K562 (cell line): ENCODE data around the gene TCEAL8. TPM values are rescaled to one million over a fixed set of nuclear protein-coding genes. Genes with fewer than 3 reads are reported as not detected.
A peak's percentile ranks its signal among the peaks of the same experiment; 100 is the strongest.

Experiments
- ATAC-seq: fragments of 200-7000 bp; cut with Tn5 transposase; 3 replicates; pipeline ENCODE4 v1.9.1; 2020; ENCODE audit warnings: moderate library complexity
- BruUV-seq: library from RNA; stranded (reverse); fragments of 400-500 nt; replicated peaks from 2 replicates; lab custom pipeline; 2021; lab: Mats Ljungman, UMichigan
- CTCF ChIA-PET: fragments of 300-600 bp; formaldehyde crosslinking; extraction: SDS; loops from one replicate; lab custom pipeline; 2021; ENCODE audit warnings: low intra/inter-chr PET ratio; lab: Yijun Ruan, JAX
- POLR2A ChIA-PET: fragments of 300-600, 350-650 bp; sonication (Branson Sonifier 250); formaldehyde crosslinking; extraction: SDS; loops from one replicate; lab custom pipeline; 2021; ENCODE audit warnings: antibody characterized with exemption, inconsistent platforms; lab: Yijun Ruan, JAX
- DNase-seq, 4 experiments: peaks; one replicate each; pipeline versions ENCODE4 v3.0.0 to v3.0.0-alpha.2; 2011 to 2018; ENCODE audit warnings: low spot score in 3 of 4, mixed read lengths in 3 of 4; ENCODE audit errors: extremely low read depth in 1 of 4
- FAIRE-seq: peaks from 2 replicates; lab custom pipeline; 2011; peaks lifted over from hg19 to GRCh38; lab: Jason Lieb, UNC
- H2AFZ ChIP-seq: 2 replicates; pipeline ENCODE4 v1.6.0; 2011; ENCODE audit warnings: low read depth, low read length, control low read depth, inconsistent platforms
- H3K27ac ChIP-seq: fragments of 200-600 bp; 3 replicates; pipeline ENCODE4 v1.8.0; 2011; ENCODE audit warnings: low read depth, mild to moderate bottlenecking, control low read depth, inconsistent platforms, low read length, moderate library complexity, mixed read lengths; ENCODE audit errors: extremely low read depth
- H3K27me3 ChIP-seq, 2 experiments: fragments of 300-600 bp in 1 of 2; 2 replicates in 1 of 2; 3 replicates in 1 of 2; pipeline versions ENCODE4 v1.6.0 to v1.8.0; 2011; ENCODE audit warnings: inconsistent platforms in 2 of 2, low read length in 2 of 2, mild to moderate bottlenecking in 1 of 2, mixed read lengths in 1 of 2, moderate library complexity in 1 of 2; ENCODE audit not compliant: control insufficient read depth in 2 of 2, insufficient read depth in 2 of 2
- H3K36me3 ChIP-seq: fragments of 300-600 bp; 3 replicates; pipeline ENCODE4 v1.8.0; 2011; ENCODE audit warnings: mild to moderate bottlenecking, low read length, inconsistent platforms; ENCODE audit not compliant: control insufficient read depth, insufficient read depth
- H3K4me1 ChIP-seq, 2 experiments: fragments of 200-600 bp in 1 of 2; replicated peaks in 1 of 2; 2 replicates in 1 of 2; 3 replicates in 1 of 2; pipeline versions ENCODE4 v1.5.1 to v1.8.0; 2011; ENCODE audit warnings: inconsistent platforms in 2 of 2, low read length in 2 of 2, mild to moderate bottlenecking in 1 of 2, mixed read lengths in 1 of 2, moderate library complexity in 1 of 2; ENCODE audit not compliant: control insufficient read depth in 2 of 2, insufficient read depth in 2 of 2
- H3K4me2 ChIP-seq: 2 replicates; pipeline ENCODE4 v1.6.1; 2011; ENCODE audit warnings: low read length, control low read depth, inconsistent platforms, mixed read lengths; ENCODE audit not compliant: insufficient read depth
- H3K4me3 ChIP-seq: fragments of 200-600 bp; sonication (generic), shearing (Covaris generic); 2 replicates; pipeline ENCODE4 v1.5.1; 2016; ENCODE audit warnings: control low read depth, inconsistent platforms
- H3K79me2 ChIP-seq: fragments of 200-600 bp; 3 replicates; pipeline ENCODE4 v1.8.0; 2011; ENCODE audit warnings: low read length, inconsistent platforms; ENCODE audit not compliant: control insufficient read depth, insufficient read depth
- H3K9ac ChIP-seq, 2 experiments: 2 replicates each; pipeline versions ENCODE4 v1.6.0 to v1.6.1; 2011; ENCODE audit warnings: low read depth in 2 of 2, low read length in 2 of 2, control low read depth in 1 of 2, inconsistent platforms in 1 of 2, mild to moderate bottlenecking in 1 of 2, mixed read lengths in 1 of 2; ENCODE audit not compliant: insufficient read depth in 1 of 2
- H3K9me1 ChIP-seq: one replicate; pipeline ENCODE4 v1.6.0; 2011; ENCODE audit warnings: inconsistent platforms, mild to moderate bottlenecking, low read length, moderate library complexity; ENCODE audit not compliant: control insufficient read depth, insufficient read depth
- H3K9me3 ChIP-seq: replicated peaks from 2 replicates; pipeline ENCODE4 v1.5.1; 2011; ENCODE audit warnings: low read depth, low read length, inconsistent platforms; ENCODE audit not compliant: control insufficient read depth, insufficient read depth
- H4K20me1 ChIP-seq: replicated peaks from 2 replicates; pipeline ENCODE4 v1.6.1; 2011; ENCODE audit warnings: low read length, inconsistent platforms, mixed read lengths; ENCODE audit not compliant: control insufficient read depth, insufficient read depth
- ARNT ChIP-seq, 2 experiments: fragments of 450-650 bp; IDR thresholded peaks; 2 replicates each; pipeline ENCODE4 v1.6.1; 2016; ENCODE audit warnings: mild to moderate bottlenecking in 1 of 2
- BRF1 ChIP-seq: IDR thresholded peaks from 3 replicates; pipeline ENCODE4 v1.6.1; 2011; ENCODE audit warnings: borderline replicate concordance, mild to moderate bottlenecking; ENCODE audit not compliant: insufficient read length; ENCODE audit errors: extremely low read depth
- IRF9 ChIP-seq: fragments of 450-650 bp; IDR thresholded peaks from 2 replicates; pipeline ENCODE4 v1.6.1; 2016; ENCODE audit warnings: missing biosample characterization, missing genetic modification characterization
- MTA3 ChIP-seq: fragments of 450-650 bp; formaldehyde crosslinking; IDR thresholded peaks from 2 replicates; pipeline ENCODE4 v1.6.1; 2017; ENCODE audit warnings: mild to moderate bottlenecking, borderline replicate concordance
- REST ChIP-seq, 2 experiments: fragments of 450-650 bp; formaldehyde crosslinking in 1 of 2; IDR thresholded peaks; 2 replicates each; pipeline versions ENCODE4 v1.4.0 to v1.6.1; 2014 to 2020; ENCODE audit warnings: mild to moderate bottlenecking in 2 of 2, borderline replicate concordance in 1 of 2, low read depth in 1 of 2
- SP2 ChIP-seq: IDR thresholded peaks from 2 replicates; pipeline ENCODE4 v1.6.1; 2011; ENCODE audit warnings: mild to moderate bottlenecking, low read depth, low read length, moderate library complexity; ENCODE audit not compliant: poor library complexity, severe bottlenecking; ENCODE audit errors: extremely low read depth
- TAF7 ChIP-seq: fragments of 450-650 bp; IDR thresholded peaks from 2 replicates; pipeline ENCODE4 v1.6.1; 2016; ENCODE audit warnings: missing genetic modification characterization, missing compliant biosample characterization
- THAP7 ChIP-seq: fragments of 250-450 bp; sonication (Bioruptor Pico); IDR thresholded peaks from 2 replicates; pipeline ENCODE4 v1.5.0; 2021
- ZNF41 ChIP-seq: fragments of 250-450 bp; sonication (Bioruptor Pico); conservative IDR thresholded peaks from 2 replicates; pipeline ENCODE4 v1.4.0; 2020; ENCODE audit warnings: mild to moderate bottlenecking
- ZNF696 ChIP-seq: fragments of 250-450 bp; sonication (Bioruptor Pico); conservative IDR thresholded peaks from 2 replicates; pipeline ENCODE4 v1.4.0; 2020; ENCODE audit warnings: mild to moderate bottlenecking, moderate library complexity
- ZNF766 ChIP-seq: fragments of 200-800 bp; sonication (Bioruptor generic); conservative IDR thresholded peaks from 2 replicates; pipeline ENCODE4 v1.6.1; 2016; ENCODE audit warnings: missing genetic modification characterization, missing compliant biosample characterization
- in situ Hi-C: fragments of 300-500 bp; cut with MboI; formaldehyde crosslinking; loops from 4 replicates; pipeline ENCODE4 v1.15.0; 2018; ENCODE audit warnings: inconsistent platforms, mixed read lengths
- intact Hi-C: fragments of 100-400 bp; cut with micrococcal nuclease; formaldehyde crosslinking; loops from 2 replicates; pipeline ENCODE4 v1.14.2; 2022
- polyA plus RNA-seq, 8 experiments: library from polyadenylated mRNA; depleted of rRNA in 4 of 8; stranded (reverse) in 5 of 8; unstranded in 3 of 8; fragments of >200 nt; fragmentation: Nextera tagmentation in 2 of 8; fragmentation: Illumina TruSeq in 1 of 8; extraction: Ambion mirVana in 2 of 8; extraction: Trizol in 1 of 8; gene quantifications; 2 replicates each; pipeline versions ENCODE4 v1.2.1 to v1.2.3, GENCODE V29; 2011 to 2014; ENCODE audit warnings: inconsistent platforms in 1 of 8, missing spikeins in 1 of 8
- total RNA-seq, 7 experiments: library from RNA; depleted of rRNA in 6 of 7; stranded (reverse); fragments of >200 nt in 6 of 7; fragmentation: Illumina TruSeq in 2 of 7; extraction: Trizol in 2 of 7; gene quantifications; 2 replicates each; pipeline versions ENCODE4 v1.2.1 to v1.2.3, GENCODE V29; 2011 to 2021; ENCODE audit warnings: low replicate concordance in 1 of 7

Gene TCEAL8
- total and polyA plus RNA-seq, 9 of the 15 experiments (the other 6 are each of a cell fraction or from before 2014, with no cell fraction given): 49.0 to 178 (median 101) TPM

GRCh38 chrX:103248553-103248952 is 6.4 kb downstream of the TCEAL8 start (continued):
- TF ChIP-seq REST (IDR thresholded peaks at IDR 0.05; ENCODE audit: borderline replicate concordance) (peak; percentile 73; the same call in 1 of the 2 replicates), REST (CRISPR knock-in tag; IDR thresholded peaks at IDR 0.05; ENCODE audit: low read depth) (no peak)

- H3K36me3 ChIP-seq: no peaks in the 10 kb centered on the region
- H3K9ac ChIP-seq: no peak overlapping the region
- H4K20me1 ChIP-seq: no peaks in the 10 kb centered on the region
- H3K79me2 ChIP-seq: no peaks in the 10 kb centered on the region
- H3K27me3 ChIP-seq: no peaks in the 10 kb centered on the region
- H3K9me1 ChIP-seq: no peaks in the 10 kb centered on the region
- POLR2A ChIA-PET: no interaction called here
- in situ Hi-C loops (no loop called here), intact Hi-C loops (no loop called here)
- H3K27ac ChIP-seq: no peak overlapping the region
- H3K4me3 ChIP-seq: no peak overlapping the region
- FAIRE-seq: no peak
- ATAC-seq: no peak
- CTCF ChIA-PET: no interaction called here
- H3K4me2 ChIP-seq: no peak overlapping the region
- H3K9me3 ChIP-seq: no peaks in the 10 kb centered on the region; the same call in 1 of the 2 replicates
- peaks cover 0 to 7% of the 10 kb centered on the region in 2 experiments; a peak in 3 of 5 replicates for H3K4me1 ChIP-seq
- DNase-seq: no peak
- H2AFZ ChIP-seq: peak overlapping the region; percentile 55; the same call in 1 of the 2 replicates
- no TSS peak for BruUV-seq
- TF ChIP-seq ZNF766: no peak
- no peak for TF ChIP-seq MTA3
- TF ChIP-seq ZNF696 (CRISPR knock-in tag): no peak
- no peak for TF ChIP-seq THAP7
- no peak for TF ChIP-seq ZNF41 (CRISPR knock-in tag)
- no peak for TF ChIP-seq BRF1
- no peak for TF ChIP-seq IRF9 (tag)
- TF ChIP-seq TAF7: no peak
- no peak for TF ChIP-seq ARNT (IDR thresholded peaks at IDR 0.05)
- no peak for TF ChIP-seq SP2
Observed at GRCh38 chrX:103240155-103240554, 14.8 kb downstream of the TCEAL8 start.
